Peyer's patch (tissue), 4 donors: ENCODE results near the gene CWC27.

ENCODE experiments used
- POLR2A ChIP-seq, 2 donors: fragments of 450-650 bp; IDR thresholded peaks; one replicate each; pipeline ENCODE4 v1.5.1; 2017; ENCODE audit warnings: antibody characterized with exemption in 2 of 2, mild to moderate bottlenecking in 2 of 2, moderate library complexity in 2 of 2
- TF ChIP-seq, protein P1 (sequence below), 6 experiments: fragments of 450-650 bp in 4 of 6; fragments of 200-600 bp in 2 of 6; sonication (generic) in 1 of 6; IDR thresholded peaks; one replicate each; pipeline ENCODE4 v1.5.1; 2017 to 2019; ENCODE audit warnings: antibody characterized with exemption in 6 of 6, mild to moderate bottlenecking in 3 of 6, moderate library complexity in 1 of 6

DNA sequence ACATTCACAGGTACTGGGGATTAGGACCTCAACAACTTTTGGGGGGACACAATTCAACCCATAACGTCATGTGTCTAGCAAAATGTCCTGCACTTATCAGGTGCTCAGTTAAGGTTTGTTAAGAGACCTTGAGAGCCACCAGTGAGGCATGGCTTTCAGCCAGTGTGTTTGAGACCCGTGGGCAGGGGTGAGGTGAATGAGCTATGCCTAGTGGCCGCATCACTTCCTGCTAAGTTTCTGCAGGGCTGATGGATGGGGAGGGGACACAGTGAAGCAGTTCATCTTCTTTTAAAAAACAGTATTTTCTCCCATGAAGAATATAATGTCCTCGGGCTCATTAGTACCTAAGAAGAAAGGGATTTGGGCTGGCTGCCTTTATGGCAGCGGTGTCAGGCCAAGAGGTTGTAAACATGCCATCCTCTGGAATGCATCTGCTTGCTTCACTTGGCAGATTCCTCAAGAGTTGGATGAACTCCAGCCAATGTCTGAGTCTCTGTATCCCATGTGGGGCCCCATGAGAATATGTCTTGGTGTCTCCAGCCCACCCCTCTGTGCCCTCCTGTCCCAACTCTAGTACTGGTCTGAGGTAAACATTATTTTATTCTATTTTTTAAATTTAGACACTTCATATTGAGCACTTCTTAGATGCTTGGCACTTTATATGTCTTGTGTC lies 282.2 kb downstream of the CWC27 start:
- TF ChIP-seq, protein P1, sequence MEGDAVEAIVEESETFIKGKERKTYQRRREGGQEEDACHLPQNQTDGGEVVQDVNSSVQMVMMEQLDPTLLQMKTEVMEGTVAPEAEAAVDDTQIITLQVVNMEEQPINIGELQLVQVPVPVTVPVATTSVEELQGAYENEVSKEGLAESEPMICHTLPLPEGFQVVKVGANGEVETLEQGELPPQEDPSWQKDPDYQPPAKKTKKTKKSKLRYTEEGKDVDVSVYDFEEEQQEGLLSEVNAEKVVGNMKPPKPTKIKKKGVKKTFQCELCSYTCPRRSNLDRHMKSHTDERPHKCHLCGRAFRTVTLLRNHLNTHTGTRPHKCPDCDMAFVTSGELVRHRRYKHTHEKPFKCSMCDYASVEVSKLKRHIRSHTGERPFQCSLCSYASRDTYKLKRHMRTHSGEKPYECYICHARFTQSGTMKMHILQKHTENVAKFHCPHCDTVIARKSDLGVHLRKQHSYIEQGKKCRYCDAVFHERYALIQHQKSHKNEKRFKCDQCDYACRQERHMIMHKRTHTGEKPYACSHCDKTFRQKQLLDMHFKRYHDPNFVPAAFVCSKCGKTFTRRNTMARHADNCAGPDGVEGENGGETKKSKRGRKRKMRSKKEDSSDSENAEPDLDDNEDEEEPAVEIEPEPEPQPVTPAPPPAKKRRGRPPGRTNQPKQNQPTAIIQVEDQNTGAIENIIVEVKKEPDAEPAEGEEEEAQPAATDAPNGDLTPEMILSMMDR (IDR thresholded peaks at IDR 0.05) = no peak
- TF ChIP-seq POLR2A (IDR thresholded peaks at IDR 0.05) = no peak
